MCF 10A (cell line): ENCODE measurements around the gene SLC6A9. TPM values are rescaled to one million over a fixed set of nuclear protein-coding genes. Genes with fewer than 3 reads are reported as not detected.

Source experiments
- BruUV-seq: library from RNA; stranded (reverse); fragments of 400-500 nt; replicated peaks from 2 replicates; lab custom pipeline; 2021; lab: Mats Ljungman, UMichigan
- CTCF ChIA-PET: fragments of 300-600 bp; sonication (Branson Sonifier 250); formaldehyde crosslinking; extraction: SDS; loops from one replicate; lab custom pipeline; 2021; ENCODE audit warnings: antibody characterized with exemption, inconsistent platforms; lab: Yijun Ruan, JAX
- POLR2A ChIA-PET: fragments of 300-600, 350-650 bp; sonication (Branson Sonifier 250); formaldehyde crosslinking; extraction: SDS; loops from one replicate; lab custom pipeline; 2020; ENCODE audit warnings: antibody characterized with exemption, inconsistent platforms; lab: Yijun Ruan, JAX
- DNase-seq: peaks from one replicate; pipeline ENCODE4 v3.0.0-alpha.2; 2018; ENCODE audit not compliant: unreplicated experiment
- H3K27ac Mint-ChIP-seq: one replicate; pipeline ENCODE4 v1.8.0; 2022; ENCODE audit warnings: mild to moderate bottlenecking, low read depth, mixed read lengths; ENCODE audit not compliant: unreplicated experiment
- H3K27me3 Mint-ChIP-seq: one replicate; pipeline ENCODE4 v1.8.0; 2022; ENCODE audit warnings: mixed read lengths; ENCODE audit not compliant: insufficient read depth, unreplicated experiment
- H3K36me3 Mint-ChIP-seq: one replicate; pipeline ENCODE4 v1.8.0; 2022; ENCODE audit warnings: mild to moderate bottlenecking, moderate library complexity, mixed read lengths; ENCODE audit not compliant: insufficient read depth, unreplicated experiment
- H3K4me1 Mint-ChIP-seq: one replicate; pipeline ENCODE4 v1.8.0; 2022; ENCODE audit warnings: mixed read lengths; ENCODE audit not compliant: insufficient read depth, unreplicated experiment
- H3K4me3 Mint-ChIP-seq: one replicate; pipeline ENCODE4 v1.8.0; 2022; ENCODE audit warnings: mild to moderate bottlenecking, moderate library complexity, mixed read lengths; ENCODE audit not compliant: unreplicated experiment
- H3K9me3 Mint-ChIP-seq: one replicate; pipeline ENCODE4 v1.8.0; 2022; ENCODE audit warnings: mixed read lengths; ENCODE audit not compliant: unreplicated experiment
- CTCF ChIP-seq: fragments of 200-600 bp; IDR thresholded peaks from one replicate; pipeline ENCODE4 v1.8.0; 2022; ENCODE audit warnings: antibody characterized with exemption, mild to moderate bottlenecking; ENCODE audit not compliant: unreplicated experiment
- intact Hi-C: fragments of 100-400 bp; cut with micrococcal nuclease; formaldehyde crosslinking; loops from 2 replicates; pipeline ENCODE4 v1.14.1; 2022
- total RNA-seq: library from RNA; stranded (reverse); gene quantifications from 2 replicates; pipeline ENCODE4 v1.2.3, GENCODE V29; 2022

SLC6A9 gene
- total RNA-seq, 1 experiment from 2014 or later = 64.9 TPM

GRCh38 chr1:44043176-44044070, 12.2 kb upstream of the SLC6A9 start:
- Mint-ChIP-seq H3K27me3 (no peaks in the 10 kb centered on the region), H3K9me3 (no peaks in the 10 kb centered on the region), H3K27ac (no peak overlapping the region), H3K4me3 (no peak overlapping the region), H3K4me1 (peaks cover 20% of the 10 kb centered on the region), H3K36me3 (no peaks in the 10 kb centered on the region)
- CTCF ChIA-PET = interaction anchor here (0.7 to 8.6 kb wide), 4 partner anchors 13 to 112 kb away, joined by 3 to 112 read pairs (median 4); partner anchors contain the start of gene SLC6A9
- no peak for DNase-seq
- intact Hi-C loops = no loop called here
- BruUV-seq = no TSS peak
- TF ChIP-seq CTCF = no peak
- POLR2A ChIA-PET = interaction anchor here (1.0 kb wide), 1 partner anchor 278 kb away, joined by 3 read pairs; no protein-coding TSS in a partner anchor

- no peak for TF ChIP-seq CTCF
- no TSS peak for BruUV-seq
- no peaks in the 10 kb centered on the region for H3K9me3 Mint-ChIP-seq
- H3K4me1 Mint-ChIP-seq = peaks cover 17% of the 10 kb centered on the region
- H3K36me3 Mint-ChIP-seq = no peaks in the 10 kb centered on the region
- POLR2A ChIA-PET = interaction anchor here (0.7 to 1.4 kb wide), 2 partner anchors 9 to 20 kb away, joined by 3 read pairs; no protein-coding TSS in a partner anchor
- intact Hi-C loops = no loop called here
- no peak overlapping the region for H3K27ac Mint-ChIP-seq
- H3K4me3 Mint-ChIP-seq = no peak overlapping the region
- CTCF ChIA-PET = interaction anchor here (0.6 to 2.8 kb wide), 4 partner anchors 9 to 608 kb away, joined by 3 to 21 read pairs (median 4); no protein-coding TSS in a partner anchor
- no peak for DNase-seq
- H3K27me3 Mint-ChIP-seq = no peaks in the 10 kb centered on the region
Measured at GRCh38 chr1:44040846-44041245, 9.6 kb upstream of the SLC6A9 start.

GRCh38 chr1:44040418-44040817, 9.2 kb upstream of the SLC6A9 start:
- Mint-ChIP-seq H3K27me3 (no peaks in the 10 kb centered on the region), H3K36me3 (no peaks in the 10 kb centered on the region), H3K27ac (no peak overlapping the region), H3K4me1 (peaks cover 17% of the 10 kb centered on the region), H3K9me3 (no peaks in the 10 kb centered on the region), H3K4me3 (no peak overlapping the region)
- no TSS peak for BruUV-seq
- TF ChIP-seq CTCF = no peak
- intact Hi-C loops = no loop called here
- DNase-seq = no peak
- ChIA-PET POLR2A (interaction anchor here (0.7 to 1.4 kb wide), 2 partner anchors 8 to 20 kb away, joined by 3 read pairs; no protein-coding TSS in a partner anchor), CTCF (interaction anchor here (1.0 to 2.8 kb wide), 3 partner anchors 9 to 35 kb away, joined by 3 to 21 read pairs (median 5); no protein-coding TSS in a partner anchor)
